Smooth muscle cell (in vitro differentiated cells): ENCODE data around the gene NKX1-2. TPM values are rescaled to one million over a fixed set of nuclear protein-coding genes. Genes with fewer than 3 reads are reported as not detected.
A peak's percentile ranks its signal among the peaks of the same experiment; 100 is the strongest.

Experiments
- DNase-seq: peaks from one replicate; lab custom pipeline; 2025; ENCODE audit not compliant: unreplicated experiment; lab: John Stamatoyannopoulos, UW
- H2AFZ ChIP-seq: fragments of 200-600 bp; sonication (generic); 2 replicates; pipeline ENCODE4 v1.6.0; 2016; ENCODE audit warnings: antibody characterized with exemption, low read depth, mild to moderate bottlenecking
- H3F3A ChIP-seq: fragments of 200-600 bp; sonication (generic); 2 replicates; pipeline ENCODE4 v1.6.0; 2017; ENCODE audit warnings: antibody characterized with exemption, low read depth
- H3K27ac ChIP-seq: fragments of 200-600 bp; sonication (generic); 2 replicates; pipeline ENCODE4 v1.5.1; 2016; ENCODE audit warnings: low read depth, mild to moderate bottlenecking
- H3K27me3 ChIP-seq: fragments of 200-600 bp; sonication (generic); 2 replicates; pipeline ENCODE4 v1.6.1; 2016; ENCODE audit warnings: low read depth, mild to moderate bottlenecking
- H3K36me3 ChIP-seq: fragments of 200-600 bp; sonication (generic); 2 replicates; pipeline ENCODE4 v1.5.1; 2016; ENCODE audit warnings: low read depth
- H3K4me1 ChIP-seq: fragments of 200-600 bp; sonication (generic); 2 replicates; pipeline ENCODE4 v1.5.1; 2016; ENCODE audit warnings: low read depth
- H3K4me2 ChIP-seq: fragments of 200-600 bp; sonication (generic); 2 replicates; pipeline ENCODE4 v1.6.0; 2016; ENCODE audit warnings: mild to moderate bottlenecking
- H3K4me3 ChIP-seq: fragments of 200-600 bp; sonication (generic); 2 replicates; pipeline ENCODE4 v1.5.1; 2016; ENCODE audit warnings: mild to moderate bottlenecking
- H3K79me2 ChIP-seq: fragments of 200-600 bp; sonication (generic); 2 replicates; pipeline ENCODE4 v1.6.0; 2016; ENCODE audit warnings: low read depth, mild to moderate bottlenecking
- H3K9ac ChIP-seq: fragments of 200-600 bp; sonication (generic); 2 replicates; pipeline ENCODE4 v1.6.0; 2016; ENCODE audit warnings: low read depth
- H3K9me3 ChIP-seq: fragments of 200-600 bp; sonication (generic); replicated peaks from 2 replicates; pipeline ENCODE4 v1.5.1; 2016; ENCODE audit warnings: low read depth
- H4K20me1 ChIP-seq: fragments of 200-600 bp; sonication (generic); 2 replicates; pipeline ENCODE4 v1.6.0; 2016; ENCODE audit warnings: low read depth
- CTCF ChIP-seq: fragments of 200-600 bp; sonication (generic); IDR thresholded peaks from 2 replicates; pipeline ENCODE4 v1.5.1; 2017; ENCODE audit warnings: borderline replicate concordance, mild to moderate bottlenecking, antibody characterized with exemption; ENCODE audit not compliant: insufficient read depth, poor library complexity, severe bottlenecking
- WGBS: methylation state at CpG from one replicate; pipeline ENCODE4 v1.1.7; 2016; ENCODE audit warnings: low lambda C conversion rate; 5-methylcytosine and 5-hydroxymethylcytosine counted together
- polyA plus RNA-seq: library from polyadenylated mRNA; unstranded; fragments of >200 nt; fragmentation: Nextera tagmentation; extraction: Ambion mirVana; gene quantifications from 2 replicates; pipeline ENCODE4 v1.2.1, GENCODE V29; 2016
- total RNA-seq: library from RNA; depleted of rRNA; stranded (reverse); fragments of >200 nt; gene quantifications from 2 replicates; pipeline ENCODE4 v1.2.3, GENCODE V29; 2014

NKX1-2 gene
- total and polyA plus RNA-seq, 2 experiments from 2014 or later = not detected

- no peaks in the 10 kb centered on the region for H3K9me3 ChIP-seq
- no peaks in the 10 kb centered on the region for H3K79me2 ChIP-seq
- no peak overlapping the region for H3K4me3 ChIP-seq
- H3K27me3 ChIP-seq = peaks cover 100% of the 10 kb centered on the region
- H3K4me1 ChIP-seq = peaks cover 36% of the 10 kb centered on the region
- no peaks in the 10 kb centered on the region for H3K36me3 ChIP-seq
- 27% methylated on average over 6 of the region's 6 CpGs for WGBS
- H4K20me1 ChIP-seq = no peaks in the 10 kb centered on the region
- DNase-seq = no peak
- no peak overlapping the region for H3K9ac ChIP-seq
- no peak overlapping the region for H2AFZ ChIP-seq
- H3K4me2 ChIP-seq = no peak overlapping the region
- no peak overlapping the region for H3K27ac ChIP-seq
- no peak for TF ChIP-seq CTCF
- no peaks in the 10 kb centered on the region for H3F3A ChIP-seq
Observed at GRCh38 chr10:124451276-124451675, 1.4 kb upstream of the NKX1-2 start.

- Histone ChIP-seq H3K27me3 (peaks cover 100% of the 10 kb centered on the region), H3F3A (no peaks in the 10 kb centered on the region), H4K20me1 (no peaks in the 10 kb centered on the region), H3K9me3 (no peaks in the 10 kb centered on the region), H3K9ac (no peak overlapping the region), H3K27ac (no peak overlapping the region), H3K79me2 (no peaks in the 10 kb centered on the region), H3K4me3 (no peak overlapping the region), H3K4me1 (peaks cover 36% of the 10 kb centered on the region), H3K36me3 (no peaks in the 10 kb centered on the region), H3K4me2 (no peak overlapping the region), H2AFZ (no peak overlapping the region)
- DNase-seq = no peak
- 20% methylated on average over 5 of the region's 5 CpGs for WGBS
- TF ChIP-seq CTCF = no peak
Observed at GRCh38 chr10:124450783-124451057, 885 bp upstream of the NKX1-2 start.

- H2AFZ ChIP-seq = no peak overlapping the region
- H3K4me1 ChIP-seq = peaks cover 36% of the 10 kb centered on the region
- WGBS = 1% methylated on average over 59 of the region's 59 CpGs
- no peaks in the 10 kb centered on the region for H3K9me3 ChIP-seq
- no peak for TF ChIP-seq CTCF
- H3F3A ChIP-seq = no peaks in the 10 kb centered on the region
- no peaks in the 10 kb centered on the region for H3K79me2 ChIP-seq
- H4K20me1 ChIP-seq = no peaks in the 10 kb centered on the region
- H3K9ac ChIP-seq = no peak overlapping the region
- peak overlapping the region; percentile 34 for H3K4me3 ChIP-seq
- peak overlapping the region; percentile 83 for H3K4me2 ChIP-seq
- peaks cover 100% of the 10 kb centered on the region for H3K27me3 ChIP-seq
- no peaks in the 10 kb centered on the region for H3K36me3 ChIP-seq
- H3K27ac ChIP-seq = no peak overlapping the region
- DNase-seq = no peak
Observed at GRCh38 chr10:124449170-124450011, 444 bp downstream of the NKX1-2 start.

- Histone ChIP-seq H3K4me1 (peaks cover 36% of the 10 kb centered on the region), H3K9ac (no peak overlapping the region), H2AFZ (no peak overlapping the region), H3K36me3 (no peaks in the 10 kb centered on the region), H3K9me3 (no peaks in the 10 kb centered on the region), H3K4me2 (peak overlapping the region; percentile 83), H3K27me3 (peaks cover 95% of the 10 kb centered on the region), H3K27ac (no peak overlapping the region), H4K20me1 (no peaks in the 10 kb centered on the region), H3K79me2 (no peaks in the 10 kb centered on the region), H3K4me3 (peak overlapping the region; percentile 41), H3F3A (no peaks in the 10 kb centered on the region)
- WGBS = 2% methylated on average over 23 of the region's 26 CpGs
- DNase-seq = no peak
- TF ChIP-seq CTCF = no peak
Observed at GRCh38 chr10:124448696-124449169, 1.1 kb downstream of the NKX1-2 start.
